Endothelial cell (in vitro differentiated cells): Measurements from ENCODE around the gene B4GALNT2. TPM values are rescaled to one million over a fixed set of nuclear protein-coding genes. Genes with fewer than 3 reads are reported as not detected.

Experiments used
- DNase-seq: peaks from one replicate; pipeline ENCODE4 v3.0.0; 2021; ENCODE audit warnings: low spot score
- H3K27ac Mint-ChIP-seq: one replicate; pipeline ENCODE4 v1.8.0; 2021; ENCODE audit warnings: mixed read lengths, inconsistent platforms; ENCODE audit not compliant: unreplicated experiment
- H3K27me3 Mint-ChIP-seq: one replicate; pipeline ENCODE4 v1.8.0; 2021; ENCODE audit warnings: mild to moderate bottlenecking, moderate library complexity, mixed read lengths, inconsistent platforms; ENCODE audit not compliant: unreplicated experiment
- H3K36me3 Mint-ChIP-seq: one replicate; pipeline ENCODE4 v1.8.0; 2021; ENCODE audit warnings: mild to moderate bottlenecking, low read depth, mixed read lengths, inconsistent platforms; ENCODE audit not compliant: unreplicated experiment
- H3K4me1 Mint-ChIP-seq: one replicate; pipeline ENCODE4 v1.8.0; 2021; ENCODE audit warnings: mild to moderate bottlenecking, mixed read lengths, inconsistent platforms; ENCODE audit not compliant: unreplicated experiment
- H3K4me3 Mint-ChIP-seq: one replicate; pipeline ENCODE4 v1.8.0; 2021; ENCODE audit warnings: mild to moderate bottlenecking, mixed read lengths, inconsistent platforms; ENCODE audit not compliant: unreplicated experiment
- H3K9me3 Mint-ChIP-seq: one replicate; pipeline ENCODE4 v1.8.0; 2021; ENCODE audit warnings: mixed read lengths, inconsistent platforms; ENCODE audit not compliant: unreplicated experiment
- total RNA-seq: library from RNA; stranded (reverse); fragmentation: NEBNext Ultra II Directional; extraction: Animal tissue kit (Norgen Biotek cat#: 25700); gene quantifications from one replicate; pipeline ENCODE4 v1.2.1, GENCODE V29; 2021; ENCODE audit not compliant: unreplicated experiment
- TF ChIP-seq, protein P1 (sequence below): fragments of 200-600 bp; sonication (generic); IDR thresholded peaks from one replicate; pipeline ENCODE4 v1.5.0; 2021; ENCODE audit warnings: antibody characterized with exemption; ENCODE audit not compliant: unreplicated experiment

Gene B4GALNT2
- total RNA-seq, 1 donor from 2014 or later, result not detected

GRCh38 chr17:49104511-49105074, 28.0 kb upstream of the B4GALNT2 start:
- Mint-ChIP-seq H3K36me3 (no peaks in the 10 kb centered on the region), H3K27ac (no peak overlapping the region), H3K27me3 (peaks cover 1% of the 10 kb centered on the region), H3K9me3 (no peaks in the 10 kb centered on the region), H3K4me3 (no peak overlapping the region), H3K4me1 (peaks cover 5% of the 10 kb centered on the region)
- DNase-seq, result no peak
- TF ChIP-seq, protein P1, sequence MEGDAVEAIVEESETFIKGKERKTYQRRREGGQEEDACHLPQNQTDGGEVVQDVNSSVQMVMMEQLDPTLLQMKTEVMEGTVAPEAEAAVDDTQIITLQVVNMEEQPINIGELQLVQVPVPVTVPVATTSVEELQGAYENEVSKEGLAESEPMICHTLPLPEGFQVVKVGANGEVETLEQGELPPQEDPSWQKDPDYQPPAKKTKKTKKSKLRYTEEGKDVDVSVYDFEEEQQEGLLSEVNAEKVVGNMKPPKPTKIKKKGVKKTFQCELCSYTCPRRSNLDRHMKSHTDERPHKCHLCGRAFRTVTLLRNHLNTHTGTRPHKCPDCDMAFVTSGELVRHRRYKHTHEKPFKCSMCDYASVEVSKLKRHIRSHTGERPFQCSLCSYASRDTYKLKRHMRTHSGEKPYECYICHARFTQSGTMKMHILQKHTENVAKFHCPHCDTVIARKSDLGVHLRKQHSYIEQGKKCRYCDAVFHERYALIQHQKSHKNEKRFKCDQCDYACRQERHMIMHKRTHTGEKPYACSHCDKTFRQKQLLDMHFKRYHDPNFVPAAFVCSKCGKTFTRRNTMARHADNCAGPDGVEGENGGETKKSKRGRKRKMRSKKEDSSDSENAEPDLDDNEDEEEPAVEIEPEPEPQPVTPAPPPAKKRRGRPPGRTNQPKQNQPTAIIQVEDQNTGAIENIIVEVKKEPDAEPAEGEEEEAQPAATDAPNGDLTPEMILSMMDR, result no peak

DNA sequence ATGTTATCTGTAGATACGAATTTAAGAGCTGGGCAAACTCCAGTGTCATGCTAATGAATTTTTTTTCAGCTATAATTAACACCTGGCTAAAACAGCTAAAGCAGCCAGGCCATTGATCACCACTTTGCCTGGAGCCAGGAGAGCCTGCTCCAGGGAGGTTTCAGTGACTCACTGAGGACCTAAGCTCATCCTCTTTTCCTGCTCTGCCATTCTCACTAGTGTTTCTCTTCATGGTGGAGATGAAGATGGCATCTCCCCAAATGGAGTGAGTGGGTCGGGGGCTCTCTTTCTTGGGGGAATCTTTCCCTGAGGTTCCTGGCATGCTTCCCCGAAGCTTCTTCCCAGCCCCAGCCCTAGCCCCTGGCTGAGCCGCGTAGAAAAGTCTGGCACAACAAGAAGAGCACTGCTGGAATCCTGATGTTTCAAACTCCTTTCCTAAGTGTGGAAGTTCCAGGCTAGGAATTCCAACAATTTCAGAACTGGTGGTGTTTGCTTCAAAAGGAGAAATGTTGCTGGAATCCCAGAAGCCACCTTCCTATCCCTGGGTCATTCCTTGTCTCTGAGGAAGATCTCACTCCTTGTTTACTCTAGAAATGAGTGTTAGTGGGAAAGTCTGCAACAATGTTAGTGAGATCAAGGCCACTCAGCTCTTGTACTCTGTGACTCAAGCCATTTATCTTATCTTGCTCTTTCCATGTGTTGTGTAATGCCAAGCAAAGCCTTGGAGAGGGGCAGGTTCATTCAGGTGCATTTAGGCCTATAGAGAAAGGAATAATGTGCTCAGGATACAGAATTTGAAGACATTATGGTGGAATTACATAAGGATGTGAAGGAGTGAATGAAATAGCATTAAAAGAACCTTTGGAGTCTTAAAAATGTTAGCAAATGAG, 26.0 kb upstream of the B4GALNT2 start:
- H3K4me1 Mint-ChIP-seq, result peaks cover 5% of the 10 kb centered on the region
- no peaks in the 10 kb centered on the region for H3K36me3 Mint-ChIP-seq
- DNase-seq, result no peak
- H3K27ac Mint-ChIP-seq, result no peak overlapping the region
- H3K9me3 Mint-ChIP-seq, result no peaks in the 10 kb centered on the region
- no peak overlapping the region for H3K4me3 Mint-ChIP-seq
- H3K27me3 Mint-ChIP-seq, result peaks cover 1% of the 10 kb centered on the region
- TF ChIP-seq, protein P1, result no peak

DNA sequence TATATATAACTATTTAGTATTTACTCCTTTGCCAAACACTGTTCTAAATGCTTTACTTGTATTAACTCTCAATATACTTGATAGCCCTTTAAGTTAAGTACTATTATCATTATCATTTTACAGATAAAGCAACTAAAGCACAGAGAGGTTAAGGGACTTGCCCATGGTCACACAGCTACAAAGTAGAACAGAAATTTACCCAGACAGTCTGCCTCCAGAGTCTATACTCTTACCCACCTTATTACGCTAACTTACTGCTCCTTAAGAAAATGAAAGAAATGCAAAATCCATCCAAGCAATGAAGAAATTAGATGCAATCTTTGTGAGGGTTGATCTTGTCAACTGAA, 25.4 kb upstream of the B4GALNT2 start:
- H3K36me3 Mint-ChIP-seq, result no peaks in the 10 kb centered on the region

DNA sequence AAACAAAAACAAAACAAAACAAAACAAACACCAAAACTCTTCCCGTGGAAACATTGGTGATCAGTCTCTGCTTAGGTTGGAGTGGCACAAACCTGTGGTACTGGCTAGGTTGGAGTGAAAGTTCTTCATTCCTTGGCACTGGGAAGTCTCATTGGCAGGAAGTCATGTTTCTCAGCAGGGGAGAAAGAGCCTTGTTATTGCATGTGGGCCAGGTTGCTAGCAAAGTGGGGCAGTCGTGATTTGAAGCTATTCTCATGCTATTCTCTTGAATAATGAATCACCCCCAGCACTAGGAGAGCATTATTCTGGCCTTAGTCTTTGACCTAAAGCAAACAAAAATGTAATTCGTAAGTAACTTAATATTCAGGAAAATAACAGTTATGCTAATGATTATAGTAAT, 24.3 kb upstream of the B4GALNT2 start:
- Mint-ChIP-seq H3K27me3 (peaks cover 1% of the 10 kb centered on the region), H3K36me3 (no peaks in the 10 kb centered on the region), H3K27ac (no peak overlapping the region), H3K9me3 (no peaks in the 10 kb centered on the region), H3K4me3 (no peak overlapping the region), H3K4me1 (peaks cover 5% of the 10 kb centered on the region)
- DNase-seq, result no peak
- TF ChIP-seq, protein P1, result no peak

More for the DNA sequence above, 25.4 kb upstream of the B4GALNT2 start:
- Mint-ChIP-seq H3K27ac (no peak overlapping the region), H3K27me3 (peaks cover 1% of the 10 kb centered on the region), H3K4me3 (no peak overlapping the region), H3K4me1 (peaks cover 5% of the 10 kb centered on the region), H3K9me3 (no peaks in the 10 kb centered on the region)
- TF ChIP-seq, protein P1, result no peak
- DNase-seq, result no peak

DNA sequence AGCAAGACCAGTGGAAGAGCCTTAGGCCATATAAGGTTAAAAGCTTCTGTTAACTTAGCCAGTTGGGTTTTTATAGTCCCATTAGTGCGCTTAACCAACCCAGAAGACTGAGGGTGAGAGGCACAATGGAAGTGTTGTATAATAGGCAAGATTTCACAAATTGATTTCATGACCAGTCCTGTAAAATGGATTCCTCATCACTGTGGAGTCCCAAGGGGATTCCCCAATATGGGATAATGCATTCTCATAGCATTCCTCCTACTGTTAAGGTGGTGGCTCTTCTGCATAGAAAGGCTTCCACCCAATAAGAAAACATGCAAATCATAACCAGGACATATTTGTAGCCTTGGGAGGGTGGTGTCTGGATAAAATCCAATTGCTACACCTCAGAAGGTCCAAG, 22.1 kb upstream of the B4GALNT2 start:
- Mint-ChIP-seq H3K9me3 (no peaks in the 10 kb centered on the region), H3K27me3 (peaks cover 1% of the 10 kb centered on the region), H3K27ac (no peak overlapping the region), H3K4me1 (peaks cover 5% of the 10 kb centered on the region), H3K4me3 (no peak overlapping the region), H3K36me3 (no peaks in the 10 kb centered on the region)
- DNase-seq, result no peak
- TF ChIP-seq, protein P1, result no peak
